ENCODE data around the gene TAF3.

Gene TAF3

GRCh38 chr10:7819121-7819460 lies 786 bp downstream of the TAF3 start:
- Histone ChIP-seq H3K4ac (ENCODE audit: low read length) (no peak overlapping the region), H2BK5ac (ENCODE audit: low read length) (no peak overlapping the region), H3K27ac (replicated peaks; ENCODE audit: low read length) (no peak overlapping the region), H3K9ac (ENCODE audit: low read depth, low read length, poor library complexity) (peak overlapping the region; percentile 91), H3K36me3 (replicated peaks in 1 of 2; ENCODE audit: control insufficient read depth in 2 of 2, insufficient read depth in 2 of 2, low read length in 2 of 2) (peaks cover 0 to 34% of the 10 kb centered on the region in 2 donors), H2AK5ac (ENCODE audit: low read depth, low read length) (no peak overlapping the region), H3K27me3 (ENCODE audit: control insufficient read depth in 3 of 3, insufficient read depth in 3 of 3, low read depth in 1 of 3, low read length in 3 of 3) (peaks cover 0 to 4% (median 3%) of the 10 kb centered on the region in 3 experiments), H2BK15ac (ENCODE audit: low read length) (no peak overlapping the region), H2BK12ac (ENCODE audit: low read length) (no peak overlapping the region), H3K4me3 (ENCODE audit: low read length in 2 of 2) (peak overlapping the region; percentile 96 to 97), H2BK120ac (ENCODE audit: low read depth, low read length) (no peak overlapping the region), H4K8ac (ENCODE audit: low read depth, low read length) (no peak overlapping the region), H3K23ac (ENCODE audit: low read depth, low read length, poor library complexity) (peak overlapping the region; percentile 93), H3K18ac (ENCODE audit: low read length) (no peak overlapping the region), H3K9me3 (replicated peaks in 1 of 2; ENCODE audit: control insufficient read depth in 2 of 2, insufficient read depth in 1 of 2, low read depth in 1 of 2, low read length in 2 of 2) (no peaks in the 10 kb centered on the region), H3K79me1 (ENCODE audit: low read depth, low read length) (peaks cover 2% of the 10 kb centered on the region), H4K91ac (ENCODE audit: low read depth, low read length, poor library complexity) (no peak overlapping the region), H2AFZ (ENCODE audit: low read length) (peak overlapping the region; percentile 96), H3K4me1 (ENCODE audit: control insufficient read depth in 2 of 2, insufficient read depth in 1 of 2, low read depth in 1 of 2, low read length in 2 of 2) (peaks cover 2 to 3% of the 10 kb centered on the region in 2 donors), H3K4me2 (ENCODE audit: insufficient read depth, low read length, poor library complexity, severe bottlenecking) (peak overlapping the region; percentile 84), H3K14ac (ENCODE audit: low read length) (no peak overlapping the region)
- DNase-seq (ENCODE audit: low spot score): peak; percentile 30
- WGBS, 2 donors (ENCODE audit: extremely low coverage in 2 of 2, insufficient read length in 2 of 2, insufficient replicate concordance in 1 of 2): no CpG with 5 or more reads among the region's 17 CpGs

DNA sequence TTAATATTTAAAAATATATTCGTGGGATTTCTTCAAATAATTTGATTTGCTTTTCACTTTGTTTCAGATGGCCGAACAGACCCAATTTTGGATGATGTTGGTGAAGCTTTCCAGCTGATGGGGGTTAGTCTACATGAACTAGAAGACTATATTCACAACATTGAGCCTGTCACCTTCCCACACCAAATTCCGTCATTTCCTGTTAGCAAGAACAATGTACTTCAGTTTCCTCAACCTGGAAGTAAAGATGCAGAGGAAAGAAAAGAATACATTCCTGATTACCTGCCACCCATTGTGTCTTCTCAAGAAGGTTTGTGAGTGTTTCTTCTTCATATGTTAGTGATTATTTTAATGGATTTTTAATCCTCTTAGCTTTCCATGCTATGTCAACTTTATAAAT lies 5.9 kb downstream of the TAF3 start:
- no peak overlapping the region for H2BK5ac ChIP-seq (ENCODE audit: low read length)
- H2AK5ac ChIP-seq (ENCODE audit: low read depth, low read length): no peak overlapping the region
- no peak overlapping the region for H4K8ac ChIP-seq (ENCODE audit: low read depth, low read length)
- H3K9me3 ChIP-seq (replicated peaks in 1 of 2; ENCODE audit: control insufficient read depth in 2 of 2, insufficient read depth in 1 of 2, low read depth in 1 of 2, low read length in 2 of 2): no peaks in the 10 kb centered on the region
- no CpG with 5 or more reads among the region's 3 CpGs for WGBS, 2 donors (ENCODE audit: extremely low coverage in 2 of 2, insufficient read length in 2 of 2, insufficient replicate concordance in 1 of 2)
- H3K79me1 ChIP-seq (ENCODE audit: low read depth, low read length): peaks cover under 1% of the 10 kb centered on the region
- H3K27ac ChIP-seq (replicated peaks; ENCODE audit: low read length): no peak overlapping the region
- H3K4me3 ChIP-seq (ENCODE audit: low read length in 2 of 2): no peak overlapping the region
- no peak overlapping the region for H2BK15ac ChIP-seq (ENCODE audit: low read length)
- no peak overlapping the region for H3K18ac ChIP-seq (ENCODE audit: low read length)
- no peak overlapping the region for H3K23ac ChIP-seq (ENCODE audit: low read depth, low read length, poor library complexity)
- H2BK12ac ChIP-seq (ENCODE audit: low read length): no peak overlapping the region
- H3K27me3 ChIP-seq (ENCODE audit: control insufficient read depth in 3 of 3, insufficient read depth in 3 of 3, low read depth in 1 of 3, low read length in 3 of 3): no peaks in the 10 kb centered on the region
- no peak overlapping the region for H3K4me2 ChIP-seq (ENCODE audit: insufficient read depth, low read length, poor library complexity, severe bottlenecking)
- H3K4ac ChIP-seq (ENCODE audit: low read length): no peak overlapping the region
- no peak overlapping the region for H3K9ac ChIP-seq (ENCODE audit: low read depth, low read length, poor library complexity)
- no peak overlapping the region for H2AFZ ChIP-seq (ENCODE audit: low read length)
- H3K4me1 ChIP-seq (ENCODE audit: control insufficient read depth in 2 of 2, insufficient read depth in 1 of 2, low read depth in 1 of 2, low read length in 2 of 2): peaks cover 1 to 2% of the 10 kb centered on the region in 2 donors
- H2BK120ac ChIP-seq (ENCODE audit: low read depth, low read length): no peak overlapping the region
- no peak for DNase-seq (ENCODE audit: low spot score)
- peaks cover 5 to 73% of the 10 kb centered on the region in 2 donors for H3K36me3 ChIP-seq (replicated peaks in 1 of 2; ENCODE audit: control insufficient read depth in 2 of 2, insufficient read depth in 2 of 2, low read length in 2 of 2)
- H4K91ac ChIP-seq (ENCODE audit: low read depth, low read length, poor library complexity): no peak overlapping the region
- no peak overlapping the region for H3K14ac ChIP-seq (ENCODE audit: low read length)

- Histone ChIP-seq H3K4me2 (ENCODE audit: insufficient read depth, low read length, poor library complexity, severe bottlenecking) (no peak overlapping the region), H3K14ac (ENCODE audit: low read length) (no peak overlapping the region), H2AFZ (ENCODE audit: low read length) (no peak overlapping the region), H2BK5ac (ENCODE audit: low read length) (no peak overlapping the region), H3K27me3 (ENCODE audit: control insufficient read depth in 3 of 3, insufficient read depth in 3 of 3, low read depth in 1 of 3, low read length in 3 of 3) (no peaks in the 10 kb centered on the region), H3K18ac (ENCODE audit: low read length) (no peak overlapping the region), H3K23ac (ENCODE audit: low read depth, low read length, poor library complexity) (no peak overlapping the region), H3K27ac (replicated peaks; ENCODE audit: low read length) (no peak overlapping the region), H3K9ac (ENCODE audit: low read depth, low read length, poor library complexity) (no peak overlapping the region), H4K8ac (ENCODE audit: low read depth, low read length) (no peak overlapping the region), H2BK12ac (ENCODE audit: low read length) (no peak overlapping the region), H3K4me1 (ENCODE audit: control insufficient read depth in 2 of 2, insufficient read depth in 1 of 2, low read depth in 1 of 2, low read length in 2 of 2) (no peaks in the 10 kb centered on the region), H3K36me3 (replicated peaks in 1 of 2; ENCODE audit: control insufficient read depth in 2 of 2, insufficient read depth in 2 of 2, low read length in 2 of 2) (peaks cover 5 to 60% of the 10 kb centered on the region in 2 donors), H4K91ac (ENCODE audit: low read depth, low read length, poor library complexity) (no peak overlapping the region), H2AK5ac (ENCODE audit: low read depth, low read length) (no peak overlapping the region), H3K9me3 (replicated peaks in 1 of 2; ENCODE audit: control insufficient read depth in 2 of 2, insufficient read depth in 1 of 2, low read depth in 1 of 2, low read length in 2 of 2) (no peaks in the 10 kb centered on the region), H2BK15ac (ENCODE audit: low read length) (no peak overlapping the region), H3K4me3 (ENCODE audit: low read length in 2 of 2) (no peak overlapping the region), H3K79me1 (ENCODE audit: low read depth, low read length) (peaks cover 8% of the 10 kb centered on the region), H2BK120ac (ENCODE audit: low read depth, low read length) (no peak overlapping the region), H3K4ac (ENCODE audit: low read length) (no peak overlapping the region)
- no CpG with 5 or more reads among the region's 4 CpGs for WGBS, 2 donors (ENCODE audit: extremely low coverage in 2 of 2, insufficient read length in 2 of 2, insufficient replicate concordance in 1 of 2)
- no peak for DNase-seq (ENCODE audit: low spot score)
Observed at GRCh38 chr10:7826971-7827370, 8.7 kb downstream of the TAF3 start.

GRCh38 chr10:7829289-7829834 lies 11.1 kb downstream of the TAF3 start:
- no peak overlapping the region for H3K23ac ChIP-seq (ENCODE audit: low read depth, low read length, poor library complexity)
- H3K4me2 ChIP-seq (ENCODE audit: insufficient read depth, low read length, poor library complexity, severe bottlenecking): no peak overlapping the region
- no peak overlapping the region for H3K4me3 ChIP-seq (ENCODE audit: low read length in 2 of 2)
- no peak overlapping the region for H2BK15ac ChIP-seq (ENCODE audit: low read length)
- H2BK5ac ChIP-seq (ENCODE audit: low read length): no peak overlapping the region
- no peak overlapping the region for H4K8ac ChIP-seq (ENCODE audit: low read depth, low read length)
- no peak overlapping the region for H2BK12ac ChIP-seq (ENCODE audit: low read length)
- no peak overlapping the region for H3K4ac ChIP-seq (ENCODE audit: low read length)
- no peak overlapping the region for H3K14ac ChIP-seq (ENCODE audit: low read length)
- no peaks in the 10 kb centered on the region for H3K9me3 ChIP-seq (replicated peaks in 1 of 2; ENCODE audit: control insufficient read depth in 2 of 2, insufficient read depth in 1 of 2, low read depth in 1 of 2, low read length in 2 of 2)
- no peak overlapping the region for H3K9ac ChIP-seq (ENCODE audit: low read depth, low read length, poor library complexity)
- peaks cover 4 to 49% of the 10 kb centered on the region in 2 donors for H3K36me3 ChIP-seq (replicated peaks in 1 of 2; ENCODE audit: control insufficient read depth in 2 of 2, insufficient read depth in 2 of 2, low read length in 2 of 2)
- no peak for DNase-seq (ENCODE audit: low spot score)
- peaks cover 8% of the 10 kb centered on the region for H3K79me1 ChIP-seq (ENCODE audit: low read depth, low read length)
- no peak overlapping the region for H3K27ac ChIP-seq (replicated peaks; ENCODE audit: low read length)
- WGBS, 2 donors (ENCODE audit: extremely low coverage in 2 of 2, insufficient read length in 2 of 2, insufficient replicate concordance in 1 of 2): no CpG with 5 or more reads among the region's 10 CpGs
- no peak overlapping the region for H3K18ac ChIP-seq (ENCODE audit: low read length)
- H3K27me3 ChIP-seq (ENCODE audit: control insufficient read depth in 3 of 3, insufficient read depth in 3 of 3, low read depth in 1 of 3, low read length in 3 of 3): no peaks in the 10 kb centered on the region
- H2AFZ ChIP-seq (ENCODE audit: low read length): no peak overlapping the region
- no peak overlapping the region for H2BK120ac ChIP-seq (ENCODE audit: low read depth, low read length)
- no peak overlapping the region for H2AK5ac ChIP-seq (ENCODE audit: low read depth, low read length)
- no peak overlapping the region for H4K91ac ChIP-seq (ENCODE audit: low read depth, low read length, poor library complexity)
- no peaks in the 10 kb centered on the region for H3K4me1 ChIP-seq (ENCODE audit: control insufficient read depth in 2 of 2, insufficient read depth in 1 of 2, low read depth in 1 of 2, low read length in 2 of 2)

All from neuronal stem cell (in vitro differentiated cells).